WTC11 (cell line): ENCODE results near the gene KRTAP3-2.

Source experiments
- ARID4B ChIP-seq: sonication (generic); formaldehyde crosslinking; IDR thresholded peaks from 2 replicates; pipeline ENCODE4 v1.8.0; 2023; ENCODE audit warnings: missing genetic modification reagents, mild to moderate bottlenecking, borderline replicate concordance
- CTCF ChIP-seq: fragments of 200-600 bp; IDR thresholded peaks from 2 replicates; pipeline ENCODE4 v1.8.0; 2022; ENCODE audit warnings: antibody characterized with exemption
- FOXK1 ChIP-seq: sonication (generic); formaldehyde crosslinking; IDR thresholded peaks from 2 replicates; pipeline ENCODE4 v1.8.0; 2022; ENCODE audit warnings: mild to moderate bottlenecking, moderate library complexity, missing genetic modification reagents
- TEAD1 ChIP-seq: sonication (generic); formaldehyde crosslinking; IDR thresholded peaks from 2 replicates; pipeline ENCODE4 v1.8.0; 2022; ENCODE audit warnings: mild to moderate bottlenecking, missing genetic modification reagents

- TF ChIP-seq CTCF (no peak), FOXK1 (CRISPR knock-in tag) (no peak), ARID4B (CRISPR knock-in tag) (no peak), TEAD1 (no peak)
These were observed 32.9 kb downstream of the KRTAP3-2 start, which contains the start of gene KRT39 for GRCh38 chr17:40966848-40967247.
